ENCODE data around the gene FDCSP. TPM values are rescaled to one million over a fixed set of nuclear protein-coding genes. Genes with fewer than 3 reads are reported as not detected.

FDCSP gene
- total and polyA plus RNA-seq, 9 of the 15 experiments (the other 6 are each of a cell fraction or from before 2014, with no cell fraction given): not detected

GRCh38 chr4:70251945-70252277 is 26.0 kb downstream of the FDCSP start (continued):
- TF ChIP-seq ESRRB (CRISPR knock-in tag; IDR thresholded peaks at IDR 0.05; ENCODE audit: borderline replicate concordance) (no peak), DPF2 (IDR thresholded peaks at IDR 0.05) (no peak), KAT2B (IDR thresholded peaks at IDR 0.05; ENCODE audit: low read depth, low read length) (no peak), TRIM25 (IDR thresholded peaks at IDR 0.05; ENCODE audit: borderline replicate concordance) (no peak), ZFP30 (CRISPR knock-in tag; IDR thresholded peaks at IDR 0.05; ENCODE audit: borderline replicate concordance) (no peak), KDM1A (IDR thresholded peaks at IDR 0.05) (no peak)
- TF ChIP-seq, protein P1, sequence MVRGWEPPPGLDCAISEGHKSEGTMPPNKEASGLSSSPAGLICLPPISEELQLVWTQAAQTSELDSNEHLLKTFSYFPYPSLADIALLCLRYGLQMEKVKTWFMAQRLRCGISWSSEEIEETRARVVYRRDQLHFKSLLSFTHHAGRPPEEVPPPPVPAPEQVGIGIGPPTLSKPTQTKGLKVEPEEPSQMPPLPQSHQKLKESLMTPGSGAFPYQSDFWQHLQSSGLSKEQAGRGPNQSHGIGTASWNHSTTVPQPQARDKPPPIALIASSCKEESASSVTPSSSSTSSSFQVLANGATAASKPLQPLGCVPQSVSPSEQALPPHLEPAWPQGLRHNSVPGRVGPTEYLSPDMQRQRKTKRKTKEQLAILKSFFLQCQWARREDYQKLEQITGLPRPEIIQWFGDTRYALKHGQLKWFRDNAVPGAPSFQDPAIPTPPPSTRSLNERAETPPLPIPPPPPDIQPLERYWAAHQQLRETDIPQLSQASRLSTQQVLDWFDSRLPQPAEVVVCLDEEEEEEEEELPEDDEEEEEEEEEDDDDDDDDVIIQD (CRISPR knock-in tag; IDR thresholded peaks at IDR 0.05): no peak

DNA sequence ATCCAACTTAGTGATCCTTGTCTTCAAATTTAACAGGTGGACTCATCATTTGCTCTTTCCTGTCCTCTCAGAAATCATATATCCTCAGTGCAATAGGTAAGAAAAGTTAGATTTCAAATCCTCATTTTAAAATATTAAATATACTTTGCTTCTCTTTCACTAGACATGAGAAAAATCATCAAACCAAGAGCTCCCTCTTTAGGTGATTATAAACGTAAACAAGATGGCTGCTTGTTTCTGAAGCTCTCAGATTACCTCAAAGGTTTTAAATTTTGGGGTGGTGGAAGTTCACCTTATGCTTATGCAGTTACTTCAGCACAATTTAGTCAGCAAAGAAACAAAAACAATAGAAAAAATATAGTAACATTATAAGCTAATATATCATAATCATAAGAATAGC is 43.8 kb downstream of the FDCSP start:
- no peak overlapping the region for H2AFZ ChIP-seq (ENCODE audit: low read depth, low read length)
- no peaks in the 10 kb centered on the region for H4K20me1 ChIP-seq (replicated peaks; ENCODE audit: control insufficient read depth, insufficient read depth, low read length)
- no peaks in the 10 kb centered on the region for H3K79me2 ChIP-seq (ENCODE audit: control insufficient read depth, insufficient read depth, low read length)
- BruUV-seq (replicated peaks): no TSS peak
- no peak overlapping the region for H3K4me2 ChIP-seq (ENCODE audit: insufficient read depth, low read length)
- DNase-seq (ENCODE audit: extremely low read depth in 1 of 4, low spot score in 3 of 4) (no peak), ATAC-seq (no peak), FAIRE-seq (no peak)
- intact Hi-C loops (cut with micrococcal nuclease): no loop called here
- H3K36me3 ChIP-seq (ENCODE audit: control insufficient read depth, insufficient read depth, low read length): no peaks in the 10 kb centered on the region
- no peaks in the 10 kb centered on the region for H3K4me1 ChIP-seq (replicated peaks in 1 of 2; ENCODE audit: control insufficient read depth in 2 of 2, insufficient read depth in 2 of 2, low read length in 2 of 2)
- WGBS (ENCODE audit: insufficient coverage, low coverage, missing lambda C conversion rate): 0% methylated on average over 1 of the region's 1 CpG
- H3K9me1 ChIP-seq (ENCODE audit: control insufficient read depth, insufficient read depth, low read length): no peaks in the 10 kb centered on the region
- ChIA-PET CTCF (ENCODE audit: low intra/inter-chr PET ratio) (no interaction called here), POLR2A (no interaction called here)
- no peak overlapping the region for H3K9ac ChIP-seq (ENCODE audit: insufficient read depth in 1 of 2, low read depth in 2 of 2, low read length in 2 of 2)
- H3K27me3 ChIP-seq (ENCODE audit: control insufficient read depth in 2 of 2, insufficient read depth in 2 of 2, low read length in 2 of 2): no peaks in the 10 kb centered on the region
- H3K9me3 ChIP-seq (replicated peaks; ENCODE audit: control insufficient read depth, insufficient read depth, low read depth, low read length): no peaks in the 10 kb centered on the region
- TF ChIP-seq CBX2 (IDR thresholded peaks at IDR 0.05; ENCODE audit: insufficient read depth, low read length, poor library complexity, severe bottlenecking) (no peak), ZNF79 (CRISPR knock-in tag; IDR thresholded peaks at IDR 0.05; ENCODE audit: low read depth) (no peak), MCM7 (IDR thresholded peaks at IDR 0.05) (no peak), ZNF175 (CRISPR knock-in tag; IDR thresholded peaks at IDR 0.05; ENCODE audit: low read depth) (no peak), NFXL1 (CRISPR knock-in tag; IDR thresholded peaks at IDR 0.05) (no peak), FIP1L1 (IDR thresholded peaks at IDR 0.05; ENCODE audit: low read depth, low read length, poor library complexity, severe bottlenecking) (no peak), ZNF274 (IDR thresholded peaks at IDR 0.05; ENCODE audit: borderline replicate concordance, low read depth, low read length) (no peak), E2F1 (CRISPR knock-in tag; IDR thresholded peaks at IDR 0.05) (no peak), MED1 (CRISPR knock-in tag; IDR thresholded peaks at IDR 0.05; ENCODE audit: borderline replicate concordance) (no peak), XRCC3 (IDR thresholded peaks at IDR 0.05) (no peak)
- no peak overlapping the region for H3K4me3 ChIP-seq
- H3K27ac ChIP-seq (ENCODE audit: extremely low read depth, low read depth, low read length): no peak overlapping the region
- in situ Hi-C loops (cut with MboI): no loop called here

All from K562 (cell line).